Neural cell (in vitro differentiated cells): Measurements from ENCODE around the gene FZD10. TPM values are rescaled to one million over a fixed set of nuclear protein-coding genes. Genes with fewer than 3 reads are reported as not detected.

Source experiments
- H2AFZ ChIP-seq: fragments of 200-600, 300-800 bp; sonication (generic), shearing (Covaris generic); 2 replicates; pipeline ENCODE4 v1.6.0; 2014; ENCODE audit warnings: low read depth, mild to moderate bottlenecking, antibody characterized with exemption, low read length, moderate library complexity
- H3F3A ChIP-seq: fragments of 200-600 bp; shearing (Covaris generic); 2 replicates; pipeline ENCODE4 v1.6.1; 2016; ENCODE audit warnings: mild to moderate bottlenecking, moderate library complexity, mixed read lengths, antibody characterized with exemption, low read length; ENCODE audit not compliant: insufficient read depth, poor library complexity, severe bottlenecking
- H3K27ac ChIP-seq: fragments of 200-600, 300-800 bp; sonication (generic), shearing (Covaris generic); 2 replicates; pipeline ENCODE4 v1.5.1; 2014; ENCODE audit warnings: mild to moderate bottlenecking, low read length, moderate library complexity
- H3K27me3 ChIP-seq: fragments of 300-800, 200-600 bp; sonication (generic), shearing (Covaris generic); 2 replicates; pipeline ENCODE4 v1.6.0; 2014; ENCODE audit warnings: mild to moderate bottlenecking, low read depth, low read length, moderate library complexity; ENCODE audit not compliant: insufficient read depth
- H3K36me3 ChIP-seq: fragments of 300-800, 200-600 bp; sonication (generic), shearing (Covaris generic); 2 replicates; pipeline ENCODE4 v1.5.1; 2014; ENCODE audit warnings: mild to moderate bottlenecking, antibody characterized with exemption, low read length, moderate library complexity; ENCODE audit not compliant: insufficient read depth
- H3K4me2 ChIP-seq: fragments of 300-800, 200-600 bp; sonication (generic), shearing (Covaris generic); 2 replicates; pipeline ENCODE4 v1.6.0; 2014; ENCODE audit warnings: mild to moderate bottlenecking, low read length
- H3K4me3 ChIP-seq: fragments of 300-800, 200-600 bp; sonication (generic), shearing (Covaris generic); 2 replicates; pipeline ENCODE4 v1.5.1; 2014; ENCODE audit warnings: mild to moderate bottlenecking, low read length, moderate library complexity
- H3K79me2 ChIP-seq: fragments of 200-600 bp; shearing (Covaris generic); replicated peaks from 2 replicates; pipeline ENCODE4 v1.6.0; 2014; ENCODE audit warnings: mild to moderate bottlenecking, low read length, moderate library complexity; ENCODE audit not compliant: insufficient read depth
- H3K9ac ChIP-seq: fragments of 300-800, 200-600 bp; sonication (generic), shearing (Covaris generic); 2 replicates; pipeline ENCODE4 v1.6.1; 2016; ENCODE audit warnings: mild to moderate bottlenecking, low read length, mixed read lengths
- H3K9me2 ChIP-seq: fragments of 200-600 bp; shearing (Covaris generic); 2 replicates; pipeline ENCODE4 v1.6.1; 2016; ENCODE audit warnings: mild to moderate bottlenecking, low read length, mixed read lengths; ENCODE audit not compliant: insufficient read depth
- H3K9me3 ChIP-seq: fragments of 200-600, 300-800 bp; sonication (generic), shearing (Covaris generic); 2 replicates; pipeline ENCODE4 v1.6.1; 2016; ENCODE audit warnings: mild to moderate bottlenecking, mixed run types, low read length, moderate library complexity, mixed read lengths
- H4K20me1 ChIP-seq: fragments of 200-600 bp; shearing (Covaris generic); 2 replicates; pipeline ENCODE4 v1.6.1; 2016; ENCODE audit warnings: mild to moderate bottlenecking, mixed run types; ENCODE audit not compliant: insufficient read depth
- CTCF ChIP-seq: fragments of 450-650 bp; IDR thresholded peaks from 2 replicates; pipeline ENCODE4 v1.5.1; 2014; ENCODE audit warnings: antibody characterized with exemption, mild to moderate bottlenecking, moderate library complexity; ENCODE audit not compliant: poor library complexity, severe bottlenecking
- EP300 ChIP-seq: fragments of 450-650 bp; conservative IDR thresholded peaks from 2 replicates; pipeline ENCODE4 v1.6.1; 2014; ENCODE audit warnings: antibody characterized with exemption, mild to moderate bottlenecking, moderate library complexity; ENCODE audit not compliant: poor library complexity, severe bottlenecking
- EZH2 ChIP-seq: fragments of 200-600, 300-800 bp; shearing (Covaris generic), sonication (generic); IDR thresholded peaks from 2 replicates; pipeline ENCODE4 v1.6.1; 2014; ENCODE audit warnings: antibody characterized with exemption, low read length, borderline replicate concordance, mild to moderate bottlenecking; ENCODE audit not compliant: insufficient read depth, poor library complexity, severe bottlenecking
- MXI1 ChIP-seq: fragments of 450-650 bp; conservative IDR thresholded peaks from 2 replicates; pipeline ENCODE4 v1.6.1; 2014; ENCODE audit warnings: antibody characterized with exemption, mild to moderate bottlenecking; ENCODE audit not compliant: poor library complexity, severe bottlenecking
- POLR2AphosphoS5 ChIP-seq: IDR thresholded peaks from 2 replicates; pipeline ENCODE4 v1.6.1; 2012
- RAD21 ChIP-seq: fragments of 450-650 bp; conservative IDR thresholded peaks from 2 replicates; pipeline ENCODE4 v1.6.1; 2014; ENCODE audit warnings: antibody characterized with exemption, mild to moderate bottlenecking, moderate library complexity
- SMC3 ChIP-seq: fragments of 450-650 bp; conservative IDR thresholded peaks from 2 replicates; pipeline ENCODE4 v1.6.1; 2014; ENCODE audit warnings: antibody characterized with exemption, mild to moderate bottlenecking, moderate library complexity; ENCODE audit not compliant: poor library complexity
- TAF1 ChIP-seq: IDR thresholded peaks from 2 replicates; pipeline ENCODE4 v1.6.1; 2012; ENCODE audit warnings: low read depth
- polyA plus RNA-seq: library from polyadenylated mRNA; depleted of rRNA; stranded (reverse); fragments of >200 nt; gene quantifications from 2 replicates; pipeline ENCODE4 v1.2.3, GENCODE V29; 2014
- TF ChIP-seq, protein P1 (sequence below): IDR thresholded peaks from 2 replicates; pipeline ENCODE4 v1.6.1; 2012; ENCODE audit warnings: borderline replicate concordance

Gene FZD10
- polyA plus RNA-seq, 1 donor from 2014 or later: not detected

- H2AFZ ChIP-seq: no peak overlapping the region
- H3K9me3 ChIP-seq: no peaks in the 10 kb centered on the region
- no peaks in the 10 kb centered on the region for H4K20me1 ChIP-seq
- no peak overlapping the region for H3K9ac ChIP-seq
- H3K27ac ChIP-seq: no peak overlapping the region
- TF ChIP-seq RAD21 (no peak), EZH2 (no peak)
- H3K4me3 ChIP-seq: no peak overlapping the region
- H3K36me3 ChIP-seq: no peaks in the 10 kb centered on the region
- H3K79me2 ChIP-seq: no peaks in the 10 kb centered on the region
- no peaks in the 10 kb centered on the region for H3K9me2 ChIP-seq
- no peaks in the 10 kb centered on the region for H3K27me3 ChIP-seq
- no peak overlapping the region for H3K4me2 ChIP-seq
- H3F3A ChIP-seq: no peaks in the 10 kb centered on the region
Observed at GRCh38 chr12:130115646-130116045, 46.6 kb upstream of the FZD10 start.

DNA sequence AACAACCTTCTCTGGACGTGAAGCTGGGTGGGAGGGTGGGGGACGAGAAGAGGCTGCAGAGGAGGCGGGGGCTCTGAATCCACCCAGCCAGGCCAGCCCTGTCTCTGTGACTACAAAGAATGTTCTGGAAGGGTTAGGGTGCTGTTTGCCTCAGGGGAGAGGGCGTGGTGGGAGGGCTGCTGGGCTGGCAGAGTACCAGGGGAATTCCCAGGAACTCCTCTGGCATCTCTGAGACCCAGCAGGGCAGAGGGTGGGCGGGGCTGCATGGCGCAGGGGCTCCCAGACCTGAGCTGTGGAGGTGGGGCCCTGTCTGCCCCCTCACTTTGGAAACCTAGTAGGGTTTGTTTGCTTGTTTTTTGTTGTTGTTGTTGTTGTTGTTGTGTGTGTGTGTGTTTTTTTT, 45.5 kb upstream of the FZD10 start:
- Histone ChIP-seq H3K9me3 (no peaks in the 10 kb centered on the region), H3K27me3 (no peaks in the 10 kb centered on the region), H3K36me3 (no peaks in the 10 kb centered on the region), H3K9ac (no peak overlapping the region), H3F3A (no peaks in the 10 kb centered on the region), H3K79me2 (no peaks in the 10 kb centered on the region), H3K9me2 (no peaks in the 10 kb centered on the region), H3K4me3 (no peak overlapping the region), H3K27ac (no peak overlapping the region), H3K4me2 (no peak overlapping the region), H2AFZ (no peak overlapping the region), H4K20me1 (no peaks in the 10 kb centered on the region)
- TF ChIP-seq SMC3: no peak
- no peak for TF ChIP-seq TAF1
- TF ChIP-seq EP300: no peak
- TF ChIP-seq MXI1: no peak
- no peak for TF ChIP-seq CTCF
- TF ChIP-seq, protein P1, sequence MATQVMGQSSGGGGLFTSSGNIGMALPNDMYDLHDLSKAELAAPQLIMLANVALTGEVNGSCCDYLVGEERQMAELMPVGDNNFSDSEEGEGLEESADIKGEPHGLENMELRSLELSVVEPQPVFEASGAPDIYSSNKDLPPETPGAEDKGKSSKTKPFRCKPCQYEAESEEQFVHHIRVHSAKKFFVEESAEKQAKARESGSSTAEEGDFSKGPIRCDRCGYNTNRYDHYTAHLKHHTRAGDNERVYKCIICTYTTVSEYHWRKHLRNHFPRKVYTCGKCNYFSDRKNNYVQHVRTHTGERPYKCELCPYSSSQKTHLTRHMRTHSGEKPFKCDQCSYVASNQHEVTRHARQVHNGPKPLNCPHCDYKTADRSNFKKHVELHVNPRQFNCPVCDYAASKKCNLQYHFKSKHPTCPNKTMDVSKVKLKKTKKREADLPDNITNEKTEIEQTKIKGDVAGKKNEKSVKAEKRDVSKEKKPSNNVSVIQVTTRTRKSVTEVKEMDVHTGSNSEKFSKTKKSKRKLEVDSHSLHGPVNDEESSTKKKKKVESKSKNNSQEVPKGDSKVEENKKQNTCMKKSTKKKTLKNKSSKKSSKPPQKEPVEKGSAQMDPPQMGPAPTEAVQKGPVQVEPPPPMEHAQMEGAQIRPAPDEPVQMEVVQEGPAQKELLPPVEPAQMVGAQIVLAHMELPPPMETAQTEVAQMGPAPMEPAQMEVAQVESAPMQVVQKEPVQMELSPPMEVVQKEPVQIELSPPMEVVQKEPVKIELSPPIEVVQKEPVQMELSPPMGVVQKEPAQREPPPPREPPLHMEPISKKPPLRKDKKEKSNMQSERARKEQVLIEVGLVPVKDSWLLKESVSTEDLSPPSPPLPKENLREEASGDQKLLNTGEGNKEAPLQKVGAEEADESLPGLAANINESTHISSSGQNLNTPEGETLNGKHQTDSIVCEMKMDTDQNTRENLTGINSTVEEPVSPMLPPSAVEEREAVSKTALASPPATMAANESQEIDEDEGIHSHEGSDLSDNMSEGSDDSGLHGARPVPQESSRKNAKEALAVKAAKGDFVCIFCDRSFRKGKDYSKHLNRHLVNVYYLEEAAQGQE: no peak
- no peak for TF ChIP-seq EZH2
- TF ChIP-seq POLR2AphosphoS5: no peak
- no peak for TF ChIP-seq RAD21

DNA sequence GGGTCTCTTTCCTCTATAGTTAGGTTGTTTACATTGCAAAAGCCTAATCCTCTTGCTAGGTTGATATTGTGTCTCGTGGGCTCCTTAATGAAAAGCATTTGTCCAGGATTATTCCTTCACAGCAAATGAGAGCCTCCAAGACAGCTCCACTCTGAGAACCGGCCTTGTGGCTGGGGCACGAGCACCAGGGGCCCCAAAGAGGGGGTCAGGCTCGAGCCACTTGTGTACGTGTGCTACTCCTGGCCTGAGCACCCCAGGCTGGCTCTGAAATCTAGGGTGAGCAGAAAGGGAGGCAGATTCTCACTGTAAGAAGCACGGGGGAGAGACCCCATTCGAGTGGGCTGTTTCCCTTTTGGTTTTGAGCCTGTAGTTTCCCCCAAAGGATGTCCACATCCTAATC, 45.0 kb upstream of the FZD10 start:
- TF ChIP-seq RAD21 (no peak), MXI1 (no peak), TAF1 (no peak), SMC3 (no peak), POLR2AphosphoS5 (no peak), EZH2 (no peak), EP300 (no peak), CTCF (no peak)
- TF ChIP-seq, protein P1: no peak
- H3K9me3 ChIP-seq: no peaks in the 10 kb centered on the region
- no peak overlapping the region for H3K9ac ChIP-seq
- no peaks in the 10 kb centered on the region for H3K27me3 ChIP-seq
- no peaks in the 10 kb centered on the region for H4K20me1 ChIP-seq
- no peaks in the 10 kb centered on the region for H3K79me2 ChIP-seq
- H3K9me2 ChIP-seq: no peaks in the 10 kb centered on the region
- no peaks in the 10 kb centered on the region for H3F3A ChIP-seq
- H2AFZ ChIP-seq: no peak overlapping the region
- H3K36me3 ChIP-seq: no peaks in the 10 kb centered on the region
- H3K4me3 ChIP-seq: no peak overlapping the region
- H3K4me2 ChIP-seq: no peak overlapping the region
- H3K27ac ChIP-seq: no peak overlapping the region
